Prostate gland (tissue), 2 donors: ENCODE data around the gene AK9.

Source experiments
- CTCF ChIP-seq, 4 experiments: fragments of 200-600 bp in 2 of 4; fragments of 450-650 bp in 2 of 4; sonication (generic) in 2 of 4; IDR thresholded peaks; 1 replicate in 3 of 4; 2 replicates in 1 of 4; pipeline ENCODE4 v1.5.1; 2016 to 2019; ENCODE audit warnings: antibody characterized with exemption in 4 of 4, mild to moderate bottlenecking in 2 of 4, moderate library complexity in 2 of 4
- POLR2A ChIP-seq: fragments of 450-650 bp; IDR thresholded peaks from one replicate; pipeline ENCODE4 v1.6.1; 2016; ENCODE audit warnings: antibody characterized with exemption, mild to moderate bottlenecking

DNA sequence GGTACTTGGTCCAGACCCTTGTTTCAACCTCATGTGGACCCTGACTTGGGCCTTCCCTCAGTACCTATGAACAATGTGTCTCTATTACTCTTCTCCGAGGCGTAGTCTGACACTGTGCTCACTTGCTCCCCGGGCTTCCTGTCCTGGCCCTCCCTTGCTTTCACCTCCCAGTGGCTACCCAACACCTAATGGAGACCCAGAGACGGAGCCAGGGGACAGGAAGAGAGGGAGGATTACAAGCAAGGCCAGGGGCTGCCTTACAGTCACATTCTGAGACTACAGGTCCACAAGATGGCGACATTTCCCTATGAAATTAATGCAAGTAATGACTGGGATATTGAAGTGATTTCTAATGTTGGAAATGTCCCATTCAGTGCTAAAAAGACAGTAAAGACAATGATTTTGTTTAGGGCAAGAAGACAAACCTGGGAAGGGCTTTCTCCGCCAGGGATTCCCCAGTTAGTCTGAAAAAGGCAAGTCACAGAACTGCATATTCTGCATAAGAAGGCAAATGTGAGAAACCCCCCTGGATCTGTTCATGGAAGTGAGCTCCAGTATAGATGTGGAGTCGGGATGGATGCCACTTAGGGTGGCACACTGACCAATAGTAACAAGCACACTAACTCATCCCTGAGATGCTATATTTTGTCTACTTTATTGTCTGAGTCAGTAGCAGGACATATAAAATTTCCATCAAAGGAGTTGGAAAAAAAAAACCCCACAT lies 163.9 kb downstream of the AK9 start:
- TF ChIP-seq CTCF (IDR thresholded peaks at IDR 0.05) (peak in 3 of 4 experiments; percentile 42 to 52 (median 44)), POLR2A (no peak)
